SH-SY5Y (cell line): ENCODE data around the gene YARS1.

Experiments
- GATA2 ChIP-seq: IDR thresholded peaks from 2 replicates; pipeline ENCODE4 v1.6.1; 2011; ENCODE audit warnings: mild to moderate bottlenecking, low read depth, low read length
- GATA3 ChIP-seq: IDR thresholded peaks from 2 replicates; pipeline ENCODE4 v1.6.1; 2011; ENCODE audit warnings: low read depth, mild to moderate bottlenecking, low read length, moderate library complexity

DNA sequence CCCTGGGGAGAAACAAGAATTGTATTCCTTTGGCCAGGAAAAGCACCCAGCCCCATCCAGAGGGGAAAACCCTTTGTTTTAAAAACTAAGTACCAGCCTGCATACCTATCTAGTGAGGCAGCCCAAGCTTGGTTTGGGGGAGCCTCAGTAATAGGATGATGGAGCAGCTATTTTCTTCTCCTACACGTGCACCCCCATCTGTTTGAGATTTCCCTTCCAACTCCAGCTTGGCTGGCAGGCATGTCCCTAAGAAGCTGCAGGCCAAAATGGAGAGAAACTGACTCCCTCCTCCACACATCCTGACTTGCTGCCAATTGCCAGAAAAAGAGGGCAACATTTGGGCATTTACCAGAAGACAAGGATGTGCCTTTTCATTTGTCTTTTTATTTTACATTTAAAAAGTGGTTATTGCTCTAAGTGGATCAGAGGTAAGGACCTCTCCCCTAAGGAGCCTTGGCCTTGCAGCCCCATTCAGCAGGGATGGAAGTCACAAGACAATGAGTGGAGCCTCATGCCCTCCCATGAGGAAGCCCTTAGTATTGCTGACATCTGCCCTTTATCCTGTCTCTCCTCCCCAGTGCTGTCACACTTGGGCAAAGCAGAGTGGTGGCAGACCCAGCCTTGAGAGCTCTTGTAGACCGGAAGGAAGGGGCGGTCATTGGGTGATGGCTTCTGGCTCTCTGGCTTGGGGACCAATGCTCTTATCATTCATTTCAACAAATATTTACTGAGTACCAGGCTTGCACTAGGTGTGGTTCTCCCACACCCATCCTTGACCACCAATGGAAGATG lies 44.9 kb upstream of the YARS1 start:
- TF ChIP-seq GATA3 (no peak), GATA2 (no peak)
